GM12875 (cell line): ENCODE measurements around the gene SLC4A8.

Experiments
- H3K4me3 ChIP-seq: one replicate; pipeline ENCODE4 v1.5.1; 2011; ENCODE audit warnings: low read depth, low read length, control low read depth
- TF ChIP-seq, protein P1 (sequence below): IDR thresholded peaks from 2 replicates; pipeline ENCODE4 v1.5.1; 2011; ENCODE audit warnings: low read depth, mild to moderate bottlenecking, control low read depth, inconsistent platforms, low read length, moderate library complexity, borderline replicate concordance; ENCODE audit not compliant: insufficient read depth

SLC4A8 gene

DNA sequence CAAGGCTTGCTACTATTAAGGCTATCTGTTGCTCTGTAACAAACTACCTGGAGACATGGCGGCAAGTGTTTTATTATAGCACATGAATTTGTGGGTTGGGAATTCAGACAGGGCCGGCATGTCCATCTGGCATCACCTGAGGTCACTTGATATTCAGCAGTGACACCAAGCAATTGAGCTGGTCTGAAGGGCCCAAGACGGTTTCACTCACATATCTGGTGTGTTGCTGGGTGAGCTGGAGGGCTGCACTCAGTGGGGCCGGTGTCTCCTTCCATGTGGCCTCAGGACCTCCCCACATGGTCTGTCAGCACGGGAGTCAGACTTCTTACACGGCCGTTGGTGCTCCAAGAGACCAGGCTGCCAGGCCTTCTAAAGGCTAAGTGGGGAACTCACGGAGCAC lies 114.0 kb downstream of the SLC4A8 start:
- TF ChIP-seq, protein P1, sequence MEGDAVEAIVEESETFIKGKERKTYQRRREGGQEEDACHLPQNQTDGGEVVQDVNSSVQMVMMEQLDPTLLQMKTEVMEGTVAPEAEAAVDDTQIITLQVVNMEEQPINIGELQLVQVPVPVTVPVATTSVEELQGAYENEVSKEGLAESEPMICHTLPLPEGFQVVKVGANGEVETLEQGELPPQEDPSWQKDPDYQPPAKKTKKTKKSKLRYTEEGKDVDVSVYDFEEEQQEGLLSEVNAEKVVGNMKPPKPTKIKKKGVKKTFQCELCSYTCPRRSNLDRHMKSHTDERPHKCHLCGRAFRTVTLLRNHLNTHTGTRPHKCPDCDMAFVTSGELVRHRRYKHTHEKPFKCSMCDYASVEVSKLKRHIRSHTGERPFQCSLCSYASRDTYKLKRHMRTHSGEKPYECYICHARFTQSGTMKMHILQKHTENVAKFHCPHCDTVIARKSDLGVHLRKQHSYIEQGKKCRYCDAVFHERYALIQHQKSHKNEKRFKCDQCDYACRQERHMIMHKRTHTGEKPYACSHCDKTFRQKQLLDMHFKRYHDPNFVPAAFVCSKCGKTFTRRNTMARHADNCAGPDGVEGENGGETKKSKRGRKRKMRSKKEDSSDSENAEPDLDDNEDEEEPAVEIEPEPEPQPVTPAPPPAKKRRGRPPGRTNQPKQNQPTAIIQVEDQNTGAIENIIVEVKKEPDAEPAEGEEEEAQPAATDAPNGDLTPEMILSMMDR, result no peak
- no peak overlapping the region for H3K4me3 ChIP-seq

- TF ChIP-seq, protein P1, result no peak
Observed at GRCh38 chr12:51540996-51541395, 116.4 kb downstream of the SLC4A8 start.

DNA sequence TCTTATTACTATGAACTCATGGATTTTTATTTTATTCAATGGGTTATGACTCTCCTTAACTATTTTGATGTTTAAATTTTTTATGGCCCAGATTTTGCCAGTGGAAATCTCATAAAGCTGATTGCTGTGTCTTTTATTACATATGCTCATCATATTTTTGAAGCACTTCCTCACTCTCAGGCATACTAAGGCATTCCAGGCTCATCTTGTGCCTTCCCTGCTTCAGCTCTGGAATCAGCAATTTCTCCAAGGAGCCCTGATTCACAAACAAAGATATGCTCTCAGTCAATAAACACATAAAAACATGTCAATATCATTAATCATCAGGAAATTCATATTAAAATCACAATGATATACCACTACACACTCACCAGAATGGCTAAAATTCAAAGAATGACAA lies 121.5 kb downstream of the SLC4A8 start:
- TF ChIP-seq, protein P1, result no peak
- H3K4me3 ChIP-seq, result no peak overlapping the region

More at GRCh38 chr12:51540996-51541395, 116.4 kb downstream of the SLC4A8 start:
- H3K4me3 ChIP-seq, result no peak overlapping the region

- no peak overlapping the region for H3K4me3 ChIP-seq
- TF ChIP-seq, protein P1, result no peak
Observed at GRCh38 chr12:51547606-51548005, 123.0 kb downstream of the SLC4A8 start.

- TF ChIP-seq, protein P1, result no peak
- H3K4me3 ChIP-seq, result no peak overlapping the region
Observed at GRCh38 chr12:51548241-51548640, 123.6 kb downstream of the SLC4A8 start.

DNA sequence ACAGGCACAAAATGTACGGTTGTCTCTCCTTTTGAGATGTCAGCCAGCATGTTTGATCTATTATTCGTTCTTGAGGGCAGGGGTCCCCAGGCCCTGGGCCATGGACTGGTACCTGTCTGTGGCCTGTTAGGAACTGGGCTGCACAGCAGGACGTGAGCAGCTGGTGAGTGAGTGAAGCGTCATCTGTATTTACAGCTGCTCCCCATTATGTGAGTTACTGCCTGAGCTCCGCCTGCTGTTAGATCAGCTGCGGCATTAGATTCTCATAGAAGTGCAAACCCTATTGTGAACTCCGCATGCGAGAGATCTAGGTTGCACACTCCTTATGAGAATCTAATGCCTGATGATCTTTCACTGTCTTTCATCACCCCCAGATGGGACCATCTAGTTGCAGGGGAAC lies 125.0 kb downstream of the SLC4A8 start:
- TF ChIP-seq, protein P1, result no peak
- no peak overlapping the region for H3K4me3 ChIP-seq
